Panc1 (cell line): ENCODE measurements around the gene PBRM1. TPM values are rescaled to one million over a fixed set of nuclear protein-coding genes. Genes with fewer than 3 reads are reported as not detected.

ENCODE experiments used
- ATAC-seq: fragments of 200-7000 bp; cut with Tn5 transposase; 2 replicates; pipeline ENCODE4 v1.9.1; 2020; ENCODE audit warnings: mild to moderate bottlenecking, moderate library complexity
- BruUV-seq: library from RNA; stranded (reverse); fragments of 400-500 nt; replicated peaks from 2 replicates; lab custom pipeline; 2021; lab: Mats Ljungman, UMichigan
- CTCF ChIA-PET: fragments of 300-600 bp; sonication (Branson Sonifier 250); formaldehyde crosslinking; loops from one replicate; lab custom pipeline; 2022; ENCODE audit warnings: antibody characterized with exemption; lab: Charles Lee
- POLR2A ChIA-PET: fragments of 300-600 bp; sonication (Branson Sonifier 250); formaldehyde crosslinking; loops from one replicate; lab custom pipeline; 2022; ENCODE audit warnings: antibody characterized with exemption; lab: Charles Lee
- DNase-seq: peaks from one replicate; pipeline ENCODE4 v3.0.0-alpha.2; 2010; ENCODE audit warnings: low read depth, low spot score
- H3K27ac ChIP-seq: 2 replicates; pipeline ENCODE4 v1.5.1; 2011; ENCODE audit warnings: mild to moderate bottlenecking, low read length, inconsistent platforms
- H3K27me3 ChIP-seq: fragments of 200-500 bp; sonication (Bioruptor generic); 2 replicates; pipeline ENCODE4 v1.6.0; 2014; ENCODE audit warnings: low read length, inconsistent platforms; ENCODE audit not compliant: control insufficient read depth, insufficient read depth
- H3K36me3 ChIP-seq: fragments of 200-500 bp; sonication (Bioruptor generic); 2 replicates; pipeline ENCODE4 v1.5.1; 2014; ENCODE audit warnings: inconsistent platforms, mild to moderate bottlenecking, low read length, moderate library complexity; ENCODE audit not compliant: control insufficient read depth, insufficient read depth
- H3K4me1 ChIP-seq: 2 replicates; pipeline ENCODE4 v1.5.1; 2011; ENCODE audit warnings: inconsistent platforms, mild to moderate bottlenecking, low read length, moderate library complexity; ENCODE audit not compliant: control insufficient read depth, insufficient read depth
- H3K4me3 ChIP-seq, 2 experiments: 2 replicates each; pipeline ENCODE4 v1.5.1; 2011 to 2012; ENCODE audit warnings: low read depth in 2 of 2, low read length in 2 of 2, mild to moderate bottlenecking in 2 of 2, inconsistent platforms in 1 of 2, moderate library complexity in 1 of 2
- H3K9me3 ChIP-seq: fragments of 200-500 bp; sonication (Bioruptor generic); 2 replicates; pipeline ENCODE4 v1.5.1; 2014; ENCODE audit warnings: low read depth, mild to moderate bottlenecking, inconsistent platforms, low read length, moderate library complexity; ENCODE audit not compliant: control insufficient read depth, insufficient read depth
- POLR2AphosphoS5 ChIP-seq: IDR thresholded peaks from 2 replicates; pipeline ENCODE4 v1.6.1; 2012; ENCODE audit warnings: mild to moderate bottlenecking, low read depth, low read length, moderate library complexity
- SIN3A ChIP-seq: IDR thresholded peaks from 2 replicates; pipeline ENCODE4 v1.6.1; 2012; ENCODE audit warnings: low read depth, mild to moderate bottlenecking, low read length, moderate library complexity, borderline replicate concordance; ENCODE audit not compliant: insufficient read depth
- TCF7L2 ChIP-seq: IDR thresholded peaks from 2 replicates; pipeline ENCODE4 v1.6.1; 2011; ENCODE audit warnings: mild to moderate bottlenecking, low read depth, low read length, inconsistent platforms
- in situ Hi-C: cut with HindIII; loops from 2 replicates; pipeline ENCODE4 v1.10.0; 2016; ENCODE audit warnings: low sequenced_read_pairs, low pct_unique_long_range_greater_than_20kb
- intact Hi-C: fragments of 100-400 bp; cut with micrococcal nuclease; formaldehyde crosslinking; loops from one replicate; pipeline ENCODE4 v1.10.0; 2022; ENCODE audit not compliant: unreplicated experiment
- total RNA-seq: library from RNA; stranded (reverse); gene quantifications from one replicate; pipeline ENCODE4 v1.2.1, GENCODE V29; 2021; ENCODE audit not compliant: unreplicated experiment
- TF ChIP-seq, protein P1 (sequence below): fragments of 450-650 bp; IDR thresholded peaks from 2 replicates; pipeline ENCODE4 v1.5.1; 2017; ENCODE audit warnings: mild to moderate bottlenecking
- TF ChIP-seq, protein P2 (sequence below), 2 experiments: IDR thresholded peaks; 2 replicates each; pipeline ENCODE4 v1.6.1; 2011 to 2012; ENCODE audit warnings: low read depth in 2 of 2, control low read depth in 1 of 2, low read length in 1 of 2, mild to moderate bottlenecking in 1 of 2, moderate library complexity in 1 of 2; ENCODE audit not compliant: insufficient read depth in 1 of 2

Gene PBRM1
- total RNA-seq, 1 experiment from 2014 or later = 43.5 TPM

DNA sequence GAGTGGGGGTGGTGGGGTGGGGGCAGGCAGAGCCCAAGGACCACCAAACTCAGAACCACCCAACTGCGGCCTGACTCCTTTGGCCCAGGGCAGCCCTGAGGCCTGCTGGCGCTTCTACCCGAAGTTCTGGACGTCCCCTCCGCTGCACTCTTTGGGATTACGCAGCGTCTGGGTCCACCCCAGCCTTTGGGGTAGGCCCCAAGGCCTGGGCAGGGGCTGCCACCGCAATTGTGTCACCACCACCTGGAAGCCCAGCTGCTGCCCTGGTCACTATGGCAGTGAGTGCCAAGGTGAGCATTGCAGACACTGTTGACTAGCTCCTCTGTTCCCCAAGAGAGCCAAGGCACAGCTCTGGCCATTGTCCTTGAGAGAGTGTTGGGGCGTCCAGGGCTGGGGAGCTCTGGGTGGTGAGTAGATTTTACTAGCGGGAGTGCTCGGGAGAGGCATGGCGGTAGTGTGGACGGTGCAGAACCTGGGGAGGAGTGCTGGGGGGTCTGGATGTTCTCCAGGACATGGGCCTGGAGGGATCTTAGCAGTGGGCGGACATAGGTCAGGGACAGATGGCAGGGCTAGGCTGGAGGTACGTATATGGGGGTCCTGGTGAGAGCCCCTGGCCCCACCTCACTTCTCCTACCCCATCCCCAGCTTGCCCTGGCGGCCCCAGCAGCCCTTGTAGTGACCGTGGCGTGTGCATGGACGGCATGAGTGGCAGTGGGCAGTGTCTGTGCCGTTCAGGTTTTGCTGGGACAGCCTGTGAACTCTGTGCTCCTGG lies 164.8 kb downstream of the PBRM1 start:
- TF ChIP-seq, protein P1, sequence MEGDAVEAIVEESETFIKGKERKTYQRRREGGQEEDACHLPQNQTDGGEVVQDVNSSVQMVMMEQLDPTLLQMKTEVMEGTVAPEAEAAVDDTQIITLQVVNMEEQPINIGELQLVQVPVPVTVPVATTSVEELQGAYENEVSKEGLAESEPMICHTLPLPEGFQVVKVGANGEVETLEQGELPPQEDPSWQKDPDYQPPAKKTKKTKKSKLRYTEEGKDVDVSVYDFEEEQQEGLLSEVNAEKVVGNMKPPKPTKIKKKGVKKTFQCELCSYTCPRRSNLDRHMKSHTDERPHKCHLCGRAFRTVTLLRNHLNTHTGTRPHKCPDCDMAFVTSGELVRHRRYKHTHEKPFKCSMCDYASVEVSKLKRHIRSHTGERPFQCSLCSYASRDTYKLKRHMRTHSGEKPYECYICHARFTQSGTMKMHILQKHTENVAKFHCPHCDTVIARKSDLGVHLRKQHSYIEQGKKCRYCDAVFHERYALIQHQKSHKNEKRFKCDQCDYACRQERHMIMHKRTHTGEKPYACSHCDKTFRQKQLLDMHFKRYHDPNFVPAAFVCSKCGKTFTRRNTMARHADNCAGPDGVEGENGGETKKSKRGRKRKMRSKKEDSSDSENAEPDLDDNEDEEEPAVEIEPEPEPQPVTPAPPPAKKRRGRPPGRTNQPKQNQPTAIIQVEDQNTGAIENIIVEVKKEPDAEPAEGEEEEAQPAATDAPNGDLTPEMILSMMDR = no peak
- TF ChIP-seq, protein P2, sequence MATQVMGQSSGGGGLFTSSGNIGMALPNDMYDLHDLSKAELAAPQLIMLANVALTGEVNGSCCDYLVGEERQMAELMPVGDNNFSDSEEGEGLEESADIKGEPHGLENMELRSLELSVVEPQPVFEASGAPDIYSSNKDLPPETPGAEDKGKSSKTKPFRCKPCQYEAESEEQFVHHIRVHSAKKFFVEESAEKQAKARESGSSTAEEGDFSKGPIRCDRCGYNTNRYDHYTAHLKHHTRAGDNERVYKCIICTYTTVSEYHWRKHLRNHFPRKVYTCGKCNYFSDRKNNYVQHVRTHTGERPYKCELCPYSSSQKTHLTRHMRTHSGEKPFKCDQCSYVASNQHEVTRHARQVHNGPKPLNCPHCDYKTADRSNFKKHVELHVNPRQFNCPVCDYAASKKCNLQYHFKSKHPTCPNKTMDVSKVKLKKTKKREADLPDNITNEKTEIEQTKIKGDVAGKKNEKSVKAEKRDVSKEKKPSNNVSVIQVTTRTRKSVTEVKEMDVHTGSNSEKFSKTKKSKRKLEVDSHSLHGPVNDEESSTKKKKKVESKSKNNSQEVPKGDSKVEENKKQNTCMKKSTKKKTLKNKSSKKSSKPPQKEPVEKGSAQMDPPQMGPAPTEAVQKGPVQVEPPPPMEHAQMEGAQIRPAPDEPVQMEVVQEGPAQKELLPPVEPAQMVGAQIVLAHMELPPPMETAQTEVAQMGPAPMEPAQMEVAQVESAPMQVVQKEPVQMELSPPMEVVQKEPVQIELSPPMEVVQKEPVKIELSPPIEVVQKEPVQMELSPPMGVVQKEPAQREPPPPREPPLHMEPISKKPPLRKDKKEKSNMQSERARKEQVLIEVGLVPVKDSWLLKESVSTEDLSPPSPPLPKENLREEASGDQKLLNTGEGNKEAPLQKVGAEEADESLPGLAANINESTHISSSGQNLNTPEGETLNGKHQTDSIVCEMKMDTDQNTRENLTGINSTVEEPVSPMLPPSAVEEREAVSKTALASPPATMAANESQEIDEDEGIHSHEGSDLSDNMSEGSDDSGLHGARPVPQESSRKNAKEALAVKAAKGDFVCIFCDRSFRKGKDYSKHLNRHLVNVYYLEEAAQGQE (IDR thresholded peaks at IDR 0.05; ENCODE audit: insufficient read depth in 1 of 2, low read depth in 2 of 2, low read length in 1 of 2) = no peak
- TF ChIP-seq TCF7L2 (no peak), SIN3A (no peak), POLR2AphosphoS5 (no peak)
- ATAC-seq (no peak), DNase-seq (no peak)
- no peaks in the 10 kb centered on the region for H3K36me3 ChIP-seq
- no peaks in the 10 kb centered on the region for H3K4me1 ChIP-seq
- BruUV-seq = no TSS peak
- H3K27ac ChIP-seq = no peak overlapping the region
- in situ Hi-C loops (no loop called here), intact Hi-C loops (no loop called here)
- H3K9me3 ChIP-seq = no peaks in the 10 kb centered on the region
- H3K4me3 ChIP-seq = no peak overlapping the region
- POLR2A ChIA-PET = no interaction called here
- CTCF ChIA-PET = no interaction called here
- no peaks in the 10 kb centered on the region for H3K27me3 ChIP-seq

DNA sequence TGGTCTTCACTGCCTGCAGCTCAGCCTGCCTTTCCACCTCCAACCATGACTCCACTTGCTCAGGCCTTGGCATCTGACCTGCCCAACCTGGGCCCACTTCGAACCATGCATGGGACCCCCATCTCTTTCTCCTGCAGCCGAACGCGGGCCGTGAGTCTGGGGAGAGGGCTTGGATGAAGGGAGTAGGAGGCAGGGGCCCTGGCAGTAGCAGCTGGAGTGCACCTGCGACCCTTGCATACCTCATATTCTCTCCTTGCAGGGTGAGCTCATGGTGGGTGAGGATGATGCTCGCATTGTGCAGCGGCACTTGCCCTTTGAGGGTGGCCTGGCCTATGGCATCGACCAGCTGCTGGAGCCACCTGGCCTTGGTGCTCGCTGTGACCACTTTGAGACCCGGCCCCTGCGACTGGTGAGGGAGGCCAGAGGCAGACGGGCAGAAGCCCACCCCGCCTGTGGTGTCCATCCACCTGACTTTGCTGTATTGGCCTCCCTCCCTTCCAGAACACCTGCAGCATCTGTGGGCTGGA lies 165.5 kb downstream of the PBRM1 start:
- intact Hi-C loops (no loop called here), in situ Hi-C loops (no loop called here)
- no peaks in the 10 kb centered on the region for H3K27me3 ChIP-seq
- DNase-seq (no peak), ATAC-seq (no peak)
- BruUV-seq = no TSS peak
- CTCF ChIA-PET = no interaction called here
- TF ChIP-seq, protein P2 (IDR thresholded peaks at IDR 0.05; ENCODE audit: insufficient read depth in 1 of 2, low read depth in 2 of 2, low read length in 1 of 2) = no peak
- TF ChIP-seq, protein P1 = no peak
- TF ChIP-seq POLR2AphosphoS5 = no peak
- TF ChIP-seq SIN3A = no peak
- TF ChIP-seq TCF7L2 = no peak
- no peaks in the 10 kb centered on the region for H3K9me3 ChIP-seq
- H3K27ac ChIP-seq = no peak overlapping the region
- H3K36me3 ChIP-seq = no peaks in the 10 kb centered on the region
- no peak overlapping the region for H3K4me3 ChIP-seq
- POLR2A ChIA-PET = no interaction called here
- no peaks in the 10 kb centered on the region for H3K4me1 ChIP-seq
